Activated naive CD4-positive, alpha-beta T cell treated with anti-CD3 and anti-CD28 coated beads, Interleukin-2, amount 50 U/mL, for 16 hours (primary cell): ENCODE data around the gene CGB8.
"Not testable (repeated sequence)": the region's sequence is repeated elsewhere in the genome, so short reads cannot be mapped to it uniquely, and the experiment has no call there.

Experiments
- DNase-seq: peaks from one replicate; pipeline ENCODE4 v3.0.0-alpha.2; 2020

Gene CGB8

DNA sequence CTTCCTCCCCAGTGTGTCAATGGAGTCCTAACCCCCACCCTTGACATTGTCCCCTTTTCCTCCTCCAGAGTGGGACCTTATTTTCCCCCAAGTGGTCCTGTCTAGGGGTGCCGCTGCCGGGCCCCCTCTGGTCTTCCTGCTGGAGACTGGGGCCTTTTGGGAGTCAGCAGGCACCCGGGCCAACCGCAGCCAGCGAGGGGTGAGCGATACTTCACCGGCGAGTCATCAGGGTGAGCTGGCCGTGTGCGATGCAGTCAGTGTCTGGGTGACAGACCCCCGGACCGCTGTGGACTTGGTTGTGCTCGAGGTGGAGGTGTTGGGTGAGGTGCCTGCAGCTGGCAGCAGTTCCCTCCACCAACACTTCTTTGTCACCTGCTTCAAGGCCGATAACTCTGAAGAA lies 19.2 kb downstream of the CGB8 start:
- DNase-seq = not testable (repeated sequence)

DNA sequence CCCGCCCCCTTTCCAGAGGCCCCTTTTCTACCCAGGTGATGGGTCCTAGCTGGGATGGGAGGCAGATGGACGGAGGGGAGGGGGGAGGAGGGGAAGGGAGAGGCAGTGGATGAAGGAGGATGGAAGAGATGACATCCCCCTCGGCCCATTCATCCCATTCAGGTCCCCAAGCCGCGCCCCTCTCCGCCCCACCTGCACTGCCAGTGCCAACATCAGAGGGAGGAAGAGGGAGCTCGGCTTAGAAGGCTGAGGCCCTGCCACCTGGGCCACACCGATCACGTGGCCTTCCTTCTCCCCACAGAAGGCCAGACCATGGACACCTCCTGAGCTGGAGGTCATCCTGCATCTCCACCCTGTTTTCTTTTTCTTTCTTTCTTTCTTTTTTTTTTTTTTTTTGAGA lies 20.2 kb downstream of the CGB8 start:
- not testable (repeated sequence) for DNase-seq

DNA sequence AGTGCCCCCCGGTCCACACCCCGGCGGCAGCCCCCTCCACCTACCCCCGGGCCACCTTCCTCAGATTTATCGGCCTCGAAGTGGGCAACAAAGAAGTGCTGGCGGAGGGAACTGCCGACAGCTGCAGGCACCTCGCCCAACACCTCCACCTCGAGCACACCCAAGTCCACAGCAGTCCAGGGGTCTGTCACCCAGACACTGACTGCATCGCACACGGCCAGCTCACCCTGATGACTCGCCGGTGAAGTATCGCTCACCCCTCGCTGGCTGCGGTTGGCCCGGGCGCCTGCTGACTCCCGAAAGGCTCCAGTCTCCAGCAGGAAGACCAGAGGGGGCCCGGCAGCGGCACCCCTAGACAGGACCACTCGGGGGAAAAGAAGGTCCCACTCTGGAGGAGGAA lies 23.3 kb downstream of the CGB8 start:
- DNase-seq = not testable (repeated sequence)

DNA sequence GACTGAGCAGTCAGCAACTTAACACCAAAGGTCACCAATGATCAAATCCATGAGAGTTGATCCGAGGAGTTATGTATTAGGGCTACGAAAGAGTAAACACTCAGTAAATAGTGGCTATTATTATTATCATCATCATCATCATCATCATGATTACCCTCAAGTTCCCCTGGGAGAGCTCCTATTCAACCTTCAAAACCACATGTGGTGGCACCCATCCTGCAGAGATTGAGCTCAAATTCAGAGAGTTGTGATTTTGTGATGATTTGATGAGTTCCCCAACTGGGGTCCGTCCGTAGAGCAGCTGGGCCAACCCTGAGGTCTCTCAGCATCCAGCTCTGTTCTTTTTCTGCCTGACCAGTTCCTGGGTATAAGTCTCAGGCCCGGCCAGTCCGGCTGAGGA lies 23.8 kb downstream of the CGB8 start:
- DNase-seq = not testable (repeated sequence)

DNA sequence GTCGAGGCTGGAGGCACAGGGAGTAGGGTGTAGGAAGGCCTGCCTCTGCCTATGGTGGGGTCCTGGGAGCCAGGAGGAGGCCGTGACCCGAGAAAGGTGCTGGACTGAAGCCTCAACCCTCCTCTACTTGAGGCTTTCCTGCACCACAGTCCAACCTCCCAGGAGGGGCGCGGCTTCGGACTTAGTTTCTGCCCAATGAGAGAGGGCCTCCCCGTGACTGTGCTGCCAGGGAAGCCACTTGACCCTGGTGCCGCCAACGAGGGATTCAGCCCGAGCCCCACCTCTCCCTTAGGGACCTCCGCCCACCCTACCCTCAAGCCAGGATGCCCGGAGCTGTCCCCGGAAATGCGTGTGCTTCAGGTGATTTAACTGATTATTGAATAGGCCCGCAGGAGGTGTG lies 24.7 kb downstream of the CGB8 start, which contains the start of gene CGB3:
Gene CGB3, minus strand, starts transcription at position 101 of the 400 bp plus-strand sequence. CDS start 362 bp downstream, outside the sequence.
- not testable (repeated sequence) for DNase-seq

DNA sequence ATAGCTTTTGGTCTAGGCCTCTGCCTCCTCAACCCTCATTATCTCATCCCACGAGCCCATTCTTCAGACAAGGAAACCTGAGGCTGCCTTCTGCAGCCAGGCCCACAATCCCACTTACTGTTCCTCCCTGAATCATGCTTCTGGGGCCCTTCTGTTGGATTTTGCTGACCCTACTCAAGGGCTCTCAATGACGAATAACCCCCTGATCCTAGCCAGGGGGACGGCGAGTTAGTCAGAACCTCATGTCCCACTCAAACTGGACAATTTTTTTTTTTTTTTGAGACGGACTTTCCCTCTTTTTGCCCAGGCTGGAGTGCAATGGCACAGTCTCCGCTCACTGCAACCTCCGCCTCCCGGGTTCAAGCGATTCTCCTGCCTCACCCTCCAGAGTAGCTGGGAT lies 26.8 kb downstream of the CGB8 start:
- DNase-seq = no peak

DNA sequence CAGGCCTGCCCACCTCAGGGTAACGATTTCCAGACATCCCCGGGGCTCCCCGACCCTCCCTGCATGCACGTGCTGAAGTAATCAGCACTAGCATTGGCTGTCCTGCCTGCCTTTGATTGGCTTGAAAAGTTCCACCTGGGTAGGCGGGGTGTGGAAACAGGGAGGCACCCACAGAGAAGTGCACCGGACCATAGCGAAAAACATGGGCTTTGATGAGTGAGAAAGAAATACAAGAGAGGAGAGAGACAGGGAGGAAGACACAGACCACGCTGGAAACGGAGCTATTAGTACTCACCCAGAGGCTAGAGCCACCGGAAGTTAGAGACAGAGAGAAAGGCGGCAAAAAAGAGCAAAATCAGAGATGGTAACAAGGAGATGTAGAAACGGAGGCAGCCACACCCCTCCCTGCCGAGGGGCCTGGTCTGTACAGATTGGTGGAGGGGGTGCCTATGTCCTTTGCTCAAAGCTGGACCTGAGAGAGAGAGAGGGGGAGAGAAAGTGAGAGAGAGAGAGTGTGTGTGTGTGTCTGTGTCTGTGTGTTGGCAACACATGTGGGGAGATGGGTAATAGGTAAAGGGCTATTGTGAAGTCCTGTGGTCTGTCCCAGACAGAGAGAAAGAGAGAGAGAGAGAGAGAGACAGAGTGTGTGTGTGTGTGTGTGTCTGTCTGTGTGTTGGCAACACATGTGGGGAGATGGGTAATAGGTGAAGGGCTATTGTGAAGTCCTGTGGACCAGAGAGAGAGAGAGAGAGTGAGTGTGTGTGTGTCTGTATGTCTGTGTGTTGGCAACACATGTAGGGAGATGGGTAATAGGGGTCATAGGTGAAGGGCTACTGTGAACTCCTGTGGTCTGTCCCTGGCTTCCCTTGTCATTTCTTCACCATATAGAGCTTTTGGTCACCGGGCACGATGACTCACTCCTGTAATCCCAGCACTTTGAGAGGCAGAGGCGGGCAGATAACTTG lies 27.7 kb downstream of the CGB8 start:
- DNase-seq = no peak

DNA sequence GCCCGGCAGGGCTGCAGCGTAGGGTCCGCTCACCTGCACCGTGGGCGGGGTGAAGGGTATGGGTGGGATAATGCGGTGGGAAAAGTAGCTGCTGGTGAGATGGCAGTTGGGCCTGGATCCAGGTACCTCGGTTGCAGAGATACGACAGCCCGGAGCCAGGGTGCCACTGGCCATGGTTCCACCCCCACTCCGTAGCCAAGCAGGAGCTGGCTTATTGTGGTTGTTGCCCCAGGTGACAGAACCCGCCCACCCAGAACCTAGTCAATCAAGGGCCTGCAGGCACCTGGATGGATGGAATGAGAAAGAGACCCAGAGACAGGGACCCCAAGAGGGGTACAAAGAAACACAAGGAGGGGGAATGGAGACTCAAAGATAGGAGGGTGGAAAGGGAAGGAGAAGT lies 28.6 kb downstream of the CGB8 start:
- no peak for DNase-seq

DNA sequence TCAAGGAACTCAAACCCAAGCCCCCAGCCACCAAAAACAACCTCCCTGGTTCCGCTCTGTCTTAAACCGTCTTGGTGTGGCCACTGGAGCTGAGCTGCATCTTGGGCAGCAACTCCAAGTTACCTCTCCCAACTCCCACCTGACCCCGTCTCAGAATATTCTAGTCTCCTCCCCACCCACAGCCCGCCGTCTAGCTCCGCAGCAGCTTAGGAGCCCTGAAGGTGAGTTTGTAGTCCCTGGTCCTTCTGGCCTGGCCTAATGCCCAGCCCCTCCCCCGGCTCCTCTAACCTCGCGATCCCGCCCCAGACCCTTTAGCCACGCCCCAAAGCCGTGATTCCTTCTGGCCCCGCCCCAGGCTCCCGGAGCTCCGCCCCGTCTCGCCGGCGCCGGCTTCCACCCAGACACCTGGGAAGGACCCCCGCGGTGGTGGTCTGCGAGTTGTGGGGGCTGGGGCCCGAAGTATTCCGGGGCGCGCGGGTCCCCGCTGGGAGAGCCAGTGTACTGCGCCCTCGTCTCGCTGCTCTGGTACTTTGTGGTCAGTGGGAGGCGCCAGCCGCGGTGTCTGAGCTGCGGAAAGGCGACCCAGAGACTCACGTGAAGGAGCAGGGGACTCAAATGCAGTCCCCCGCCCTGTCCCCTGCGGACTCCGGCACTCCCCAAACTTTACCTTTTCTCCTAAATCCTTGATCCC lies 29.5 kb downstream of the CGB8 start:
- DNase-seq = peak; percentile 64

DNA sequence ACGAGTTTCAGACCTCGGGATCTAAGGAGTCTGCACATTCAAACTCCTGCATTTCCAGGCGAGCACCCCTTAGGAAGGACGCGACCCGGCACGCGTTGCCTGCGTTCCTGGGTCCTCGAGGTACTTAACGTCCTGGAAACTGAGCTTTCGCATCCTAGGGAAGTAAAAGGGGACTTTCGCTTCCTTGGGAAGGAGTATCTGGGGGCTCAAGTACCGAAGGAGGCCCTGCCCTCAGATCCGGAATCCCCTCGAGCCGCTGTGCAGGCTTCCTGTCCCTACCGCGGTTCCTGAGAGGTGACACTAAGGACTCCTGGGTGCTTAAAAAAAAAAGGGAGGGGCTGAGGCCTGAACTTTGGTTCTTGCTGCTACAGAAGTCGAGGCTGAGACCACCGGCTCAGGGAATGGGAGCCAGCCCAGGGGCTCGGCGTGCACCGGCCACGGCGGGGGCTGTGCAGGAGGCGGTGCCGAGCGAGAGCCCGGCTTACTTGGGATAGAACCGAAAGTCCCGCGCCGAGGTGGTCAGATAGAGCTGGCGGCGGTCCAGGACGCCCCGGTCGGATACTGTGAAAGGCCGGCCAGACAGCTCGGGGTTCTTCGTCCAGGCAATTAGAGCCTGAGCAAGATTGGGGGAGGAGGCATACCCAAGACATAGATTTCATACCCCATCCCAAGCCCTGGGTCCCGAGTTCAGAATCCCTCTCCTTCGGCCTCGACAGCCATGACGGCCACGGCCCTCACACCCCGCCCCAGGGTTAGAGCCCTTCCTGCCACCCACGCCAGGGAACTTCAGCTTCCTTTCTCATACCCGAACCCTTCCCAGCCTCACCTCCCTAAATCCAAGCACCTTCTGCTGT lies 30.3 kb downstream of the CGB8 start:
- not testable (repeated sequence) for DNase-seq

DNA sequence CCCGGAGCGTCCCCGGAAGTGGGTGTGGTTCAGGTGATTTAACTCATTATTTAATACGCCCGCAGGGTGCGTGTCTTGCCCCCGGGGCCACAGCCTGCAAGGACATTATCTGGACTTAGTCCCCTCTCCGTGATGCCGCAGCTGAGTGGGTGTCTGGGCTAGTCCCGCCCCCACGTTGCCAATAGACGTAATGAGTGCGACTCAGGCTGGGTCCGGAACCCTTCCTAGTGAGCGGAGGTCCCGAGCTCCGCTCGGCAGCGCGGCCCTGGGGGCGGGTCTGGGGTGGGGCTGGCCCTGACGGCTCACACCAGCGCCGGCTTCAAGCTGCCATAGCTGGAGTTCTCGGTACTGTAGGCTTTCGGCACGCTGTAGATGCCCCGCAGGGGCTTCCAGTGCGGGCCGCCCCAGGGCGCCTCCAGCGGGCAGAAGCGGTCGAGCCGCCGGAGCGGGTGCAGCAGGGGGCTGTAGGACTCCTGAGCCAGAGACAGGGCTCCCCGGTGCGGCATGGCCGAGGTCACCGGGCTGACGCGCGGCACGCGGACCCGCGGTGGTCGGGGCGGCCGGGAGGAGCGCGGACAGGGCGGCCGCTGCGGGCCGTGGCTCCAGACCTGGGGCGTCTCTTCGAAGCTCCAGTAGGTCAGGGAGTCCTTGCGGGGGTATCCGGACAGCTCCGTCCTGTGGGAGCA lies 31.1 kb downstream of the CGB8 start:
- peak; percentile 68 for DNase-seq

DNA sequence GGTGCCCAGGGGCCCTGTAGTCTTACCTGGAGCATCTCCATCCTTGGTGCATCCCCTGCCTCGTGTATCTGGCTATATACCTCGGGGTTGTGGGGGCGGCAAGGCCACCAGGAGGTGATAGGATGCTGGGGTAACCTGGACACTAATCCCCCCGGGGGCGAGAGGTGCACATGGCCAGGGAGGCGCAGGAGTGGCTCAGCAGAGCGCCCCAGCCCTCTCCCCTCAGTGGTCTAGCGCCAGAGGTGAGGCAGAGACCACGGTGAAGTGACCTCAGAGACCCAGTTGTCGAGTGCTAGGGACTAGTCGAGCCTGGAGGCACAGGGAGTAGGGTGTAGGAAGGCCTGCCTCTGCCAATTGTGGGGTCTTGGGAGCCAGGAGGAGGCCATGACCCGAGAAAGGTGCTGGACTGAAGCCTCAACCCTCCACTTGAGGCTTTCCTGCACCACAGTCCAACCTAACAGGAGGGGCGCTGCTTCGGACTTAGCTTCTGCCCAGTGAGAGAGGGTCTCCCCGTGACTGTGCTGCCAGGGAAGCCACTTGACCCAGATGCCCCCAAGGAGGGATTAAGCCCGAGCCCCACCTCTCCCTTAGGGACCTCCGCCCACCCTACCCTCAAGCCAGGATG lies 31.8 kb downstream of the CGB8 start, which contains the start of gene LHB:
Gene LHB, minus strand, starts transcription at position 51 of the 625 bp plus-strand sequence. Its CDS starts 10 bp downstream, at position 41.
- DNase-seq = no peak

DNA sequence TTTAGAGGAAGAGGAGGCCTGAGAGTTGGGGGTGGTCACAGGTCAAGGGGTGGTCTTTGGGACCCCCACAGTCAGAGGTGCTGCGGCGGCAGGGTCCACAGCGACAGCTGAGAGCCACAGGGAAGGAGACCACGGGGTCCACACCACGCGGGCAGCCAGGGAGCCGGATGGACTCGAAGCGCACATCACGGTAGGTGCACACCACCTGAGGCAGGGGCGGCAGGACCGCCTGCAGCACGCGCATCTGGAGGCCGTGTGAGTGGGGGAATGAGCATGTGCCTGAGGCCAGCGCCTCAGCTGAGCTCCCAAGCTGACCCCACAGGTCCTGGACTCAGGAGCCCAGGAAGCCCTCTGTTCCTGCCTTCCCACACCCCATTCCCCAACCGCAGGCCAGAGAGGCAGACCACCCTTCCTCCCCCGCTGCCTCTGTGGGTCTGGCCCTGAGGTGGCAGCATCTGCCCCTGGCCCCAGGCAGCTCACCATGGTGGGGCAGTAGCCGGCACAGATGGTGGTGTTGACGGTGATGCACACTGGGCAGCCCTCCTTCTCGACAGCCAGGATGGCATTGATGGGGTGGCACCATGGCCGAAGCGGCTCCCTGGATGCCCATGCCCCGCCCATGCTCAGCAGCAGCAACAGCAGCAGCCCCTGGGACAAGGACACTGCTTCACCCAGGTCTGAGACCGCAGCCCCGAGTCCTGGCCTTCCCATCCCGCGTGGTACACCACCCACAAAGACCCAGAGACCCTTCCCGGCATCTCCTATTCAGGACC lies 32.7 kb downstream of the CGB8 start:
- DNase-seq = no peak

DNA sequence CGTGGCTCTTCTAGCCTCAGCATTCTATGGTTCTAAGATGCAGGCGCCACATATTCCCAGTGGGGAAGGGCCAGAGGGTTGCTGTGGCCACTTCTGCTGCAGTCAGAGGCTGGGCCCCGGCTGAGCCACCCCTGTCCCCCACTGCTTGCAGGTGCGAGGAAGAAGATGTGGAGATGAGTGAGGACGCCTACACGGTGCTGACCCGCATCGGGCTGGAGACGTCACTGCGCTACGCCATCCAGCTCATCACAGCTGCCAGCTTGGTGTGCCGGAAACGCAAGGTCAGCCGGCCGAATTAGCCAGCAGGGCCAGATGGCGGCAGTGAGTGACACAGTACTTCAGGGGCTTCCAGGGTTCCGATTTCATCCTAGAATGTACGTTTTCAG lies 34.0 kb downstream of the CGB8 start:
- DNase-seq = no peak

DNA sequence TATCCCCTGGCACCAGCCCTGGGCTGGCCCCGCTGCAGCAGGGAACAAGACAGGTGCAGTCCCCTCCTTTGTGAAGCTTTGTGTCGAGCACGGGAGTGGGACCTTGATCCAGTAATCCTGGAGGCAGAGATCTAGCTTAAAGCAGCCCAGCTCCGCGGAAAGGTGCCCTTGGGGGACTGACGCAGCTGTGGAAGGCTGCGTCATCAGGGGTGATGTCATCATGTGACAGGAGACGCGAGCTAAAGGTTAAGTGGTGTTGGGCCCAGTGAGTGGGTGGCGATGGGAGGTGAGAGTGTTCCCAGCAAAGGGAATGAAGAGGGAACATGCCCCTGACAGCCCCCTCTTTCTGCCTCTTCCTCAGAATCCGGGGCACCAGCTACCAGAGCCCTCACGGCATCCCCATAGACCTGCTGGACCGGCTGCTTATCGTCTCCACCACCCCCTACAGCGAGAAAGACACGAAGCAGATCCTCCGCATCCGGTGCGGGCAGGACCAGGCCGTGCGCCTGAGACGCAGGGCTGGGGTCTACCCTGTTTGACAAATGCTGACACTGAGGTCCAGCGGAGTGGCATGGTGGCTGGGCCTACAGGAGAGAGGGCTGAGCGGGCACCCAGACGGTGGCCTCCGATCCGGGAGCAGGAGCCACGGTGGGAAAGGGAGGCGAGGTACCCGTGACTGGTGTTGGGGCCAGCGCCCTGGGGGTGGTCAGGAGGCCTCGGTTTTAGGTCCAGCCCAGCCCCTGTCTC lies 34.6 kb downstream of the CGB8 start:
- DNase-seq = no peak

DNA sequence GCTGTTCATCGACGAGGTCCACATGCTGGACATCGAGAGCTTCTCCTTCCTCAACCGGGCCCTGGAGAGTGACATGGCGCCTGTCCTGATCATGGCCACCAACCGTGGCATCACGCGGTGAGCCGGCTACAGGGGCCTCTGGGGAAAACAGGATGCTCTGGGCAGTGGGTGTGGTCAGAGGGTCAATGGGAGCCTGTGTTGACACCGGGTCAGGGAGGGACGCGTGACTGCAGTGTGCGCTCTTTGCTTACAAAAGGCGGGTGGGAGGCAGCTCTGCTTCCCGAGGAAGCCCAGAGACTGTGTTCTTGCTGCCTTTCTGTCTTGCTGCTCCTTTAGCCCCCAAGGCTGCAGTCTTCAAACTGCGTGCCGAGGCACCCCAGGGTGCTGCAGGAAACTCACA lies 37.7 kb downstream of the CGB8 start:
- no peak for DNase-seq

DNA sequence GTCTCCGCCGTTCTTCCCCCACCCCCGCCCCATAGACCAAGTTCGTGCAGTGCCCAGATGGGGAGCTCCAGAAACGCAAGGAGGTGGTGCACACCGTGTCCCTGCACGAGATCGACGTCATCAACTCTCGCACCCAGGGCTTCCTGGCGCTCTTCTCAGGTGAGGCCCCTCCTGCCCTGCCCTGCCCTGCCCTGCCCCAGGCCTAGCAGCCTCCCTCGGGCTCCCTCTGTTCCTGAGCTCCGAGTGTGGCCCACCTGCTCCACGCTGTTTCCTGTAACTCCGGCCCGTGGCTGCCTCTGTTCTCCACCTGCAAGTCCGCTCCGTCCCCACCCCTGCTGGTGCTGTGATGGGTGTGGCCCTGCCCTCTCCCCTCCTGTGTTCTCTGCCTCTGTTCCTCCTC lies 38.5 kb downstream of the CGB8 start:
- no peak for DNase-seq

DNA sequence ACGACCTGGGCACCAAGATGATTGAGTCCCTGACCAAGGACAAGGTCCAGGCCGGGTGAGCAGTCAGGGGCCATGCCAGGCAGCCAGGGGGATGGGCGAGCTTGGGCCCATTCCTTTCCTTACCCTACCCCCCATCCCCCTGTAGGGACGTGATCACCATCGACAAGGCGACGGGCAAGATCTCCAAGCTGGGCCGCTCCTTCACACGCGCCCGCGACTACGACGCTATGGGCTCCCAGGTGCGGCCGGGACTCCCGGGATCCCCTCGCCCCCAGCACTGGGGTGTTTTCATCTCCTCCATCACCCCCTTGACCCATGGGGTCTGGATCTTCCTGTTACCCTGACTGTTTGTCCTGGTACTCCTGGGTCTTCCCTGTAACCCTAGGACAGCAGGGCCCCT lies 39.1 kb downstream of the CGB8 start:
- DNase-seq = no peak

DNA sequence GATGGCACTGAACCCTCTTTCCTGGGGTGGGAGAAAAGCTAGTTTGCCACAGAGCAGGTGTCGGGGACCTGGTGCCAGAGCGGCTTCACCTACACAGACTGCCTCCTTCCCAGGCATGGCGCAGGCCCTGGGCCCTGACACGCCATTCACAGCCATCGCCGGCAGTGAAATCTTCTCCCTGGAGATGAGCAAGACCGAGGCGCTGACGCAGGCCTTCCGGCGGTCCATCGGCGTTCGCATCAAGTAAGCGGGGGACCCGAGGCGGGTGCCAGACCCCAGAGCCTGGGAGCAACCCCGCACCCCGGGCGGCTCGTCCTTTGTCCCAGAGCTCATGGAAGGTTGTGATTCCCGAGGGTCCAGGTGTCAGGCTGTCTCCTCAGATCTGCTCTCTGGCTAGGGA lies 42.0 kb downstream of the CGB8 start:
- no peak for DNase-seq

DNA sequence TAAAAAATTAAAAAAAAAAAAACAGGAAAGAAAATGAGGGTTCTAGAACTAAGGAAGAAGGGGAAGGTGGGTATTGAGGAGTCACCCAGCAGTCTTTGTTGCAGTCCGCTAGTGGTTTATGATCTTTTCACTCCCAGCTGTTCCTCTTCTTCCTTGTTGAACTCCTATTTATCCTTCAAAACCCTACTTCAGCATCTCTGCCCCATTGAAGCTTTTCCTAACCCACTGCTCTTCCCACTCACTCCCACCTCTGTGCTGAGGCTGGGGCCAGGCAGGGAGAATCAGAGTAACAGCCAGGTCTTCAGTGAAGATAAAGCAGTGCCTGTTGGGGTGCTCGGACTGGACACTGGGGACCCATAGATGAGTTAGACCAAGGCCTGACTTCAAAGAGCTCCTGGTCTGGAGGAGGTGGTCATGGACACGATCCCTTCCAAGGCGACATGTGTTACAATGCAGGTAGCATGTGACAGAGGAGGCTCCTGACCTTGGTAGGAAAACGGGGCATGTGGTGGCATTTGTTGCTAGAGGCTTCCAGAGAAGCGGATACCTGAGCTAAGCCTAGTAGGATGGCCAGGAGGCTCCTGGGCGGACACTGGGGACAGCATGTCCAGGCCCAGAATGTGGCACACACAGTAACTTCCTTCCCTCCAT lies 43.8 kb downstream of the CGB8 start:
- no peak for DNase-seq
